DOHH2 (cell line): ENCODE data around the gene NUP93.

ENCODE experiments used
- H3F3A ChIP-seq: fragments of 200-600 bp; sonication (generic), shearing (Covaris generic); 2 replicates; pipeline ENCODE4 v1.6.0; 2016; ENCODE audit warnings: antibody characterized with exemption, mild to moderate bottlenecking; ENCODE audit not compliant: control insufficient read depth, insufficient read depth
- H3K27ac ChIP-seq: fragments of 200-600 bp; sonication (generic); 2 replicates; pipeline ENCODE4 v1.5.1; 2014; ENCODE audit warnings: low read depth, mild to moderate bottlenecking, low read length, moderate library complexity
- H3K27me3 ChIP-seq: fragments of 200-600 bp; sonication (generic); 2 replicates; pipeline ENCODE4 v1.6.1; 2014; ENCODE audit warnings: mild to moderate bottlenecking, low read length, mixed read lengths; ENCODE audit not compliant: control insufficient read depth
- H3K36me3 ChIP-seq: fragments of 200-600 bp; sonication (generic); 2 replicates; pipeline ENCODE4 v1.6.1; 2014; ENCODE audit warnings: mild to moderate bottlenecking, low read length, moderate library complexity, mixed read lengths; ENCODE audit not compliant: control insufficient read depth
- H3K4me1 ChIP-seq: fragments of 200-600 bp; sonication (generic); 2 replicates; pipeline ENCODE4 v1.6.1; 2014; ENCODE audit warnings: mild to moderate bottlenecking, low read length, mixed read lengths; ENCODE audit not compliant: control insufficient read depth
- H3K4me2 ChIP-seq: fragments of 200-600 bp; sonication (generic); 2 replicates; pipeline ENCODE4 v1.6.0; 2014; ENCODE audit warnings: mild to moderate bottlenecking, low read length, moderate library complexity
- H3K4me3 ChIP-seq: fragments of 200-600 bp; sonication (generic); 2 replicates; pipeline ENCODE4 v1.5.1; 2014; ENCODE audit warnings: mild to moderate bottlenecking, low read length, mixed read lengths
- H3K79me2 ChIP-seq: fragments of 200-600 bp; sonication (generic); 2 replicates; pipeline ENCODE4 v1.6.1; 2014; ENCODE audit warnings: mild to moderate bottlenecking, low read length, mixed read lengths; ENCODE audit not compliant: control insufficient read depth
- H3K9me2 ChIP-seq: fragments of 200-600 bp; sonication (generic); replicated peaks from 2 replicates; pipeline ENCODE4 v1.6.1; 2014; ENCODE audit warnings: mild to moderate bottlenecking, low read length, mixed read lengths; ENCODE audit not compliant: control insufficient read depth
- H3K9me3 ChIP-seq: fragments of 200-600 bp; sonication (generic); 2 replicates; pipeline ENCODE4 v1.6.1; 2014; ENCODE audit warnings: antibody characterized with exemption, low read length, mixed read lengths; ENCODE audit not compliant: control insufficient read depth, insufficient read depth
- H4K20me1 ChIP-seq: fragments of 200-600 bp; sonication (generic); 2 replicates; pipeline ENCODE4 v1.6.0; 2014; ENCODE audit warnings: low read depth, mild to moderate bottlenecking, antibody characterized with exemption, low read length, moderate library complexity; ENCODE audit not compliant: control insufficient read depth, insufficient read depth
- EZH2phosphoT487 ChIP-seq: fragments of 200-600 bp; sonication (generic); IDR thresholded peaks from 2 replicates; pipeline ENCODE4 v1.6.1; 2017; ENCODE audit warnings: borderline replicate concordance, mild to moderate bottlenecking, antibody characterized with exemption, low read length, moderate library complexity, mixed read lengths
- TF ChIP-seq, protein P1 (sequence below): fragments of 200-600 bp; sonication (generic); IDR thresholded peaks from one replicate; pipeline ENCODE4 v1.5.1; 2014; ENCODE audit warnings: antibody characterized with exemption, mild to moderate bottlenecking, low read depth, low read length; ENCODE audit not compliant: poor library complexity, severe bottlenecking

The NUP93 gene

DNA sequence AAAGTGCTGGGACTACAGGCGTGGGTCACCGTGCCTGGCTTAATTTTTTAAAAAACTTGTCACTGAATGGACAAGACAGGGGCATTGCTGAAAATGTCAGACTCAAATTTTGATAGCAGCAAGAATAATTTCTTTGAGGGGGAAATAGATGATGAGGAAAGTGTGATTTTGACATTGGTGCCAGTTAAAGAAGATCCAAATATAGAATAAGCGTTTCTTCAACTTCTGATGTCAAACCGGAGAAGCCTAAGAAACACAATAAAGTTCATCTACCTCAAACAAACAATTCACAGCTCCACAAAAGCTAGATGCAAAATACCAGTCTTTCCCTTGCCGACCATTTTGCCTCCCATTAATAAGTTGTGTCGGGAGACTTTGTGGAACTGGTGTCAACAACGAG, 43.2 kb upstream of the NUP93 start:
- no peak overlapping the region for H3K27ac ChIP-seq
- no peak overlapping the region for H3K4me2 ChIP-seq
- no peaks in the 10 kb centered on the region for H4K20me1 ChIP-seq
- no peaks in the 10 kb centered on the region for H3K9me2 ChIP-seq
- no peaks in the 10 kb centered on the region for H3K9me3 ChIP-seq
- TF ChIP-seq EZH2phosphoT487: no peak
- TF ChIP-seq, protein P1, sequence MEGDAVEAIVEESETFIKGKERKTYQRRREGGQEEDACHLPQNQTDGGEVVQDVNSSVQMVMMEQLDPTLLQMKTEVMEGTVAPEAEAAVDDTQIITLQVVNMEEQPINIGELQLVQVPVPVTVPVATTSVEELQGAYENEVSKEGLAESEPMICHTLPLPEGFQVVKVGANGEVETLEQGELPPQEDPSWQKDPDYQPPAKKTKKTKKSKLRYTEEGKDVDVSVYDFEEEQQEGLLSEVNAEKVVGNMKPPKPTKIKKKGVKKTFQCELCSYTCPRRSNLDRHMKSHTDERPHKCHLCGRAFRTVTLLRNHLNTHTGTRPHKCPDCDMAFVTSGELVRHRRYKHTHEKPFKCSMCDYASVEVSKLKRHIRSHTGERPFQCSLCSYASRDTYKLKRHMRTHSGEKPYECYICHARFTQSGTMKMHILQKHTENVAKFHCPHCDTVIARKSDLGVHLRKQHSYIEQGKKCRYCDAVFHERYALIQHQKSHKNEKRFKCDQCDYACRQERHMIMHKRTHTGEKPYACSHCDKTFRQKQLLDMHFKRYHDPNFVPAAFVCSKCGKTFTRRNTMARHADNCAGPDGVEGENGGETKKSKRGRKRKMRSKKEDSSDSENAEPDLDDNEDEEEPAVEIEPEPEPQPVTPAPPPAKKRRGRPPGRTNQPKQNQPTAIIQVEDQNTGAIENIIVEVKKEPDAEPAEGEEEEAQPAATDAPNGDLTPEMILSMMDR: no peak
- no peak overlapping the region for H3K4me3 ChIP-seq
- H3K27me3 ChIP-seq: peaks cover 26% of the 10 kb centered on the region
- no peaks in the 10 kb centered on the region for H3K79me2 ChIP-seq
- no peaks in the 10 kb centered on the region for H3K36me3 ChIP-seq
- no peaks in the 10 kb centered on the region for H3F3A ChIP-seq
- H3K4me1 ChIP-seq: peaks cover 12% of the 10 kb centered on the region

DNA sequence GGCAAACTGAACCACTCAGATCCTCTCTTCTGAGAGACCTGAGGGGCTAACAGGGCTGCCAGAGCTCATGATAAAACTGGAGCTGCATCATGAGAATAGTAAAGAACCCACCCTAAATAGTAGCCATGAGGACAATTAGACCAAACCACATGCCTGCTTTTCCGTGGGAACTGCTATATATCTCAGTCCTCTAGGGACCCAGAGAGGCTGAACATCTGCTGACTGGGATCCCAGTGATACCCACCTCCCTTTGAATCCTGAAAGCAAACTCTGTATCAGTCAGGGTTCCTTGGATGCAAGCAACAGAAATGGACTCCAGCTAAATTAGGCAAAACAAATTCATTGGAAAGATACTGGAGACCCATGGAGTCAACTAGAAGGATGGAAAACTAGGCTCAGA, 41.2 kb upstream of the NUP93 start:
- no peaks in the 10 kb centered on the region for H3F3A ChIP-seq
- H3K36me3 ChIP-seq: no peaks in the 10 kb centered on the region
- H3K4me3 ChIP-seq: no peak overlapping the region
- no peaks in the 10 kb centered on the region for H3K79me2 ChIP-seq
- TF ChIP-seq, protein P1: no peak
- TF ChIP-seq EZH2phosphoT487: no peak
- no peak overlapping the region for H3K27ac ChIP-seq
- H4K20me1 ChIP-seq: no peaks in the 10 kb centered on the region
- H3K27me3 ChIP-seq: peaks cover 18% of the 10 kb centered on the region; the same call in 1 of the 2 replicates
- no peaks in the 10 kb centered on the region for H3K9me2 ChIP-seq
- H3K4me2 ChIP-seq: no peak overlapping the region
- H3K4me1 ChIP-seq: no peaks in the 10 kb centered on the region
- H3K9me3 ChIP-seq: no peaks in the 10 kb centered on the region

DNA sequence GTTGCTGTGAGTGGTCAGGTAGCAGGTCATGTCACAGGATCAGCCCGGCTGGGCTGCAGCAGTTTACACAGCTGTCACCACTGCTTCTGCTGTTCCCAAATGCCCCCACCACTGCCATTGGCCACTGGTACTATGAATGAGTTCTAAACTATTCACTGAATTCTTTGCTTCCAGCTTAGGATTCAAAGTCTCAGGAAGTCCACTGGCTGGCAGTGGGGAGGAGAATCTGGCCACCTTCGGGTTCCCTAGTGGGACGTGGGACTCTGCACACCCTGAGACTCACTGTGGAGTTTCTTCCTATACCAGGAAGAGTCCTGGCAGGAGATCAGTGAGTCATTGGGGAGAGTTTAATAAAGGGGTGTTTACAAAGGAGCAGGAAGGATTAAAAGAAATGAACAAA, 40.8 kb upstream of the NUP93 start:
- Histone ChIP-seq H3K36me3 (no peaks in the 10 kb centered on the region), H3K9me2 (no peaks in the 10 kb centered on the region), H3K27me3 (peaks cover 18% of the 10 kb centered on the region; the same call in 1 of the 2 replicates), H4K20me1 (no peaks in the 10 kb centered on the region), H3K4me3 (no peak overlapping the region), H3K27ac (no peak overlapping the region), H3K9me3 (no peaks in the 10 kb centered on the region), H3K4me2 (no peak overlapping the region), H3K79me2 (no peaks in the 10 kb centered on the region), H3K4me1 (no peaks in the 10 kb centered on the region), H3F3A (no peaks in the 10 kb centered on the region)
- TF ChIP-seq, protein P1: no peak
- no peak for TF ChIP-seq EZH2phosphoT487
